B cell (primary cell): Measurements from ENCODE around the gene C12orf60. TPM values are rescaled to one million over a fixed set of nuclear protein-coding genes. Genes with fewer than 3 reads are reported as not detected.
"Not testable (repeated sequence)": the region's sequence is repeated elsewhere in the genome, so short reads cannot be mapped to it uniquely, and the experiment has no call there.

Experiments used
- ATAC-seq: fragments of 200-7000 bp; cut with Tn5 transposase; one replicate; pipeline ENCODE4 v1.10.0; 2021; ENCODE audit warnings: low read depth, mild to moderate bottlenecking, moderate number of reproducible peaks, moderate library complexity
- CTCF ChIA-PET: fragments of 350-600 bp; sonication (Branson Sonifier 250); formaldehyde crosslinking; loops from one replicate; lab custom pipeline; 2021; ENCODE audit warnings: antibody characterized with exemption, inconsistent platforms; lab: Charles Lee
- POLR2A ChIA-PET: fragments of 350-600 bp; sonication (Branson Sonifier 250); formaldehyde crosslinking; loops from one replicate; lab custom pipeline; 2021; ENCODE audit warnings: antibody characterized with exemption; lab: Charles Lee
- DNase-seq: peaks from one replicate; pipeline ENCODE4 v3.0.0; 2013
- H2AFZ ChIP-seq: 2 replicates; pipeline ENCODE4 v1.6.1; 2012; ENCODE audit warnings: mild to moderate bottlenecking, low read depth, low read length; ENCODE audit not compliant: insufficient read depth, poor library complexity, severe bottlenecking
- H3K27ac ChIP-seq, 2 donors: 1 replicate in 1 of 2; 2 replicates in 1 of 2; pipeline ENCODE4 v1.5.1; 2012 to 2013; ENCODE audit warnings: low read length in 2 of 2, mild to moderate bottlenecking in 2 of 2, moderate library complexity in 1 of 2
- H3K27me3 ChIP-seq, 4 experiments: fragments of 200-600 bp in 1 of 4; sonication (generic) in 1 of 4; replicated peaks in 1 of 4; 1 replicate in 2 of 4; 2 replicates in 2 of 4; pipeline versions ENCODE4 v1.6.1 to v1.7.0; 2013 to 2016; ENCODE audit warnings: low read length in 3 of 4, mild to moderate bottlenecking in 2 of 4, mixed read lengths in 1 of 4, moderate library complexity in 1 of 4; ENCODE audit not compliant: insufficient read depth in 4 of 4, control insufficient read depth in 3 of 4; ENCODE audit errors: control extremely low read depth in 1 of 4
- H3K36me3 ChIP-seq, 2 experiments: replicated peaks in 1 of 2; 1 replicate in 1 of 2; 2 replicates in 1 of 2; pipeline versions ENCODE4 v1.6.1 to v1.7.1; 2013; ENCODE audit warnings: low read length in 1 of 2; ENCODE audit not compliant: insufficient read depth in 2 of 2, control insufficient read depth in 1 of 2; ENCODE audit errors: control extremely low read depth in 1 of 2, extremely low read depth in 1 of 2
- H3K4me1 ChIP-seq, 2 donors: fragments of 200-600 bp in 1 of 2; sonication (generic) in 1 of 2; 1 replicate in 1 of 2; 2 replicates in 1 of 2; pipeline versions ENCODE4 v1.5.1 to v1.6.1; 2013 to 2017; ENCODE audit warnings: low read length in 2 of 2; ENCODE audit not compliant: control insufficient read depth in 2 of 2, insufficient read depth in 2 of 2
- H3K4me2 ChIP-seq: replicated peaks from 2 replicates; pipeline ENCODE3; 2012; ENCODE audit warnings: mild to moderate bottlenecking, low read depth, low read length; ENCODE audit not compliant: poor library complexity, severe bottlenecking
- H3K4me3 ChIP-seq, 5 experiments: fragments of 200-600 bp in 1 of 5; sonication (generic) in 1 of 5; 1 replicate in 3 of 5; 2 replicates in 2 of 5; pipeline versions ENCODE4 v1.5.1 to v1.7.0; 2011 to 2016; ENCODE audit warnings: low read length in 4 of 5, mild to moderate bottlenecking in 4 of 5, low read depth in 2 of 5, control low read depth in 1 of 5, moderate library complexity in 1 of 5; ENCODE audit not compliant: insufficient read depth in 1 of 5; ENCODE audit errors: control extremely low read depth in 1 of 5, extremely low read depth in 1 of 5
- H3K79me2 ChIP-seq: fragments of 200-600 bp; sonication (generic); one replicate; pipeline ENCODE4 v1.6.0; 2016; ENCODE audit warnings: low read length; ENCODE audit not compliant: control insufficient read depth, insufficient read depth
- H3K9ac ChIP-seq: fragments of 200-600 bp; sonication (generic); 2 replicates; pipeline ENCODE4 v1.6.1; 2017; ENCODE audit warnings: mild to moderate bottlenecking, low read length, moderate library complexity
- H3K9me3 ChIP-seq, 3 donors: one replicate each; pipeline versions ENCODE4 v1.6.1 to v1.7.1; 2013; ENCODE audit warnings: low read length in 2 of 3; ENCODE audit not compliant: control insufficient read depth in 2 of 3, insufficient read depth in 1 of 3; ENCODE audit errors: control extremely low read depth in 1 of 3
- H4K20me1 ChIP-seq: 2 replicates; pipeline ENCODE4 v1.6.0; 2012; ENCODE audit warnings: mild to moderate bottlenecking, low read length; ENCODE audit not compliant: insufficient read depth, control insufficient read depth, poor library complexity, severe bottlenecking
- H3K27ac Mint-ChIP-seq: one replicate; pipeline ENCODE4 v1.8.0; 2021; ENCODE audit warnings: mixed read lengths
- H3K27me3 Mint-ChIP-seq: one replicate; pipeline ENCODE4 v1.8.0; 2021; ENCODE audit warnings: mixed read lengths
- H3K4me1 Mint-ChIP-seq: one replicate; pipeline ENCODE4 v1.8.0; 2021; ENCODE audit warnings: mixed read lengths
- H3K4me3 Mint-ChIP-seq: one replicate; pipeline ENCODE4 v1.8.0; 2021; ENCODE audit warnings: mixed read lengths
- H3K9me3 Mint-ChIP-seq: one replicate; pipeline ENCODE4 v1.8.0; 2022; ENCODE audit warnings: mixed read lengths; ENCODE audit not compliant: insufficient read depth
- EZH2 ChIP-seq: IDR thresholded peaks from 2 replicates; pipeline ENCODE4 v1.6.1; 2012; ENCODE audit warnings: borderline replicate concordance, low read depth, mild to moderate bottlenecking, moderate library complexity, low read length; ENCODE audit not compliant: insufficient read depth, poor library complexity, severe bottlenecking
- WGBS: methylation state at CpG from one replicate; pipeline ENCODE4 v1.1.5; 2013; ENCODE audit warnings: missing lambda C conversion rate; ENCODE audit not compliant: insufficient coverage; 5-methylcytosine and 5-hydroxymethylcytosine counted together
- intact Hi-C: fragments of 100-400 bp; cut with micrococcal nuclease; formaldehyde crosslinking; loops from one replicate; pipeline ENCODE4 v1.10.0; 2022
- polyA plus RNA-seq: library from polyadenylated mRNA; depleted of rRNA; stranded (reverse); fragments of >200 nt; gene quantifications from 2 replicates; pipeline ENCODE4 v1.2.3, GENCODE V29; 2012
- total RNA-seq, 2 donors: library from RNA; stranded (reverse); fragments of 120-200 nt in 1 of 2; gene quantifications; 1 replicate in 1 of 2; 2 replicates in 1 of 2; pipeline versions ENCODE4 v1.2.3 to v1.2.4, GENCODE V29; 2013 to 2022
- TF ChIP-seq, protein P1 (sequence below): fragments of 200-600 bp; IDR thresholded peaks from one replicate; pipeline ENCODE4 v1.8.0; 2022; ENCODE audit warnings: antibody characterized with exemption, mild to moderate bottlenecking

Gene C12orf60
- total and polyA plus RNA-seq, 2 donors (not counting 1 experiment from before 2014, with no cell fraction given) = 0.25 to 1.2 TPM

DNA sequence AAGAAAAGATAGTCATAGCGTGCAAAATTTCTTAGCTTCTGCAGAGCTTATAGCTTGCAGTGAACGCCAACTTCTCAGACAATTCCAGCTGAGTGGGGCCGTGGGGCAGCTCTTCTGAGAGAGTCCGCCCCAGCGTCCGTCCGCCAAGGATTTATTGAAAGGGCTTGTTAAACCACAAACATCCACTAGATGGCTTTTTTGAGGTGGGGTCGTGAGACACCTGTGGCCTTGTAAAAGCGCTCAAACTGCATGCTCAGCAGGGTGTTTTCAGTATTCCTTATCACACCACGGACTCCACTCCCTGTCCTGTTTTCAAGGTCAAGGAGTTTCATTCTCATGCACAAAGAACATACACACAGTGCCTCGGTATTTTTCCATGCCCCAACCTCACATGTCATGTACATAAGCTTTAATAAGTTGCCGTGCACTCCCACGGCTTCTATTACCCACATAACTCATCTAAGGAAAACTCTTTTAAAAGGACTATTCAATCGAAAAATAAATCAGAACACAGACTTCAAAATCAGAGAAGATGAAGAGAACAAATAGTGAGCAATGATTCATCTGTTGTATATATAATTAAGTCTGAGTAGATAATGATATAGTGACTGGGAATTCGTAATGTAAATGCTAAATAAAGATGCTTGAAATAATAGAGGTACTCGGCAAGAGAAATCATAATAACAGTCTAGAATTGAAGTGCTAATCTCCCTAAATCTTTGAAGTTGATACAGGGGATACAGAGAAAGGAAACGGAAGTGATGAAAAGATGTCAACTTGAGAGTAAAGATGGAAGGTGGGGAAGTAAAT, 46.9 kb upstream of the C12orf60 start:
- WGBS = 55% methylated on average over 8 of the region's 17 CpGs
- Mint-ChIP-seq H3K4me3 (no peak overlapping the region), H3K27ac (no peak overlapping the region), H3K27me3 (no peaks in the 10 kb centered on the region), H3K4me1 (peaks cover 12% of the 10 kb centered on the region), H3K9me3 (peaks cover 3% of the 10 kb centered on the region)
- Histone ChIP-seq H3K27me3 (no peaks in the 10 kb centered on the region), H3K36me3 (peaks cover 0 to under 1% of the 10 kb centered on the region in 2 experiments), H2AFZ (no peak overlapping the region), H3K4me3 (no peak overlapping the region), H3K9ac (no peak overlapping the region), H3K27ac (no peak overlapping the region), H3K4me1 (no peaks in the 10 kb centered on the region), H3K4me2 (no peak overlapping the region), H3K9me3 (peaks cover 0 to 11% (median 0%) of the 10 kb centered on the region in 3 donors), H3K79me2 (peaks cover 3% of the 10 kb centered on the region), H4K20me1 (no peaks in the 10 kb centered on the region)
- ATAC-seq (no peak), DNase-seq (peak; percentile 36)
- TF ChIP-seq EZH2 = no peak
- TF ChIP-seq, protein P1, sequence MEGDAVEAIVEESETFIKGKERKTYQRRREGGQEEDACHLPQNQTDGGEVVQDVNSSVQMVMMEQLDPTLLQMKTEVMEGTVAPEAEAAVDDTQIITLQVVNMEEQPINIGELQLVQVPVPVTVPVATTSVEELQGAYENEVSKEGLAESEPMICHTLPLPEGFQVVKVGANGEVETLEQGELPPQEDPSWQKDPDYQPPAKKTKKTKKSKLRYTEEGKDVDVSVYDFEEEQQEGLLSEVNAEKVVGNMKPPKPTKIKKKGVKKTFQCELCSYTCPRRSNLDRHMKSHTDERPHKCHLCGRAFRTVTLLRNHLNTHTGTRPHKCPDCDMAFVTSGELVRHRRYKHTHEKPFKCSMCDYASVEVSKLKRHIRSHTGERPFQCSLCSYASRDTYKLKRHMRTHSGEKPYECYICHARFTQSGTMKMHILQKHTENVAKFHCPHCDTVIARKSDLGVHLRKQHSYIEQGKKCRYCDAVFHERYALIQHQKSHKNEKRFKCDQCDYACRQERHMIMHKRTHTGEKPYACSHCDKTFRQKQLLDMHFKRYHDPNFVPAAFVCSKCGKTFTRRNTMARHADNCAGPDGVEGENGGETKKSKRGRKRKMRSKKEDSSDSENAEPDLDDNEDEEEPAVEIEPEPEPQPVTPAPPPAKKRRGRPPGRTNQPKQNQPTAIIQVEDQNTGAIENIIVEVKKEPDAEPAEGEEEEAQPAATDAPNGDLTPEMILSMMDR = peak; percentile 24
- intact Hi-C loops = no loop called here
- ChIA-PET CTCF (interaction anchor here (0.6 to 1.5 kb wide), 5 partner anchors 15 to 239 kb away, joined by 3 to 5 read pairs (median 3); no protein-coding TSS in a partner anchor), POLR2A (no interaction called here)

DNA sequence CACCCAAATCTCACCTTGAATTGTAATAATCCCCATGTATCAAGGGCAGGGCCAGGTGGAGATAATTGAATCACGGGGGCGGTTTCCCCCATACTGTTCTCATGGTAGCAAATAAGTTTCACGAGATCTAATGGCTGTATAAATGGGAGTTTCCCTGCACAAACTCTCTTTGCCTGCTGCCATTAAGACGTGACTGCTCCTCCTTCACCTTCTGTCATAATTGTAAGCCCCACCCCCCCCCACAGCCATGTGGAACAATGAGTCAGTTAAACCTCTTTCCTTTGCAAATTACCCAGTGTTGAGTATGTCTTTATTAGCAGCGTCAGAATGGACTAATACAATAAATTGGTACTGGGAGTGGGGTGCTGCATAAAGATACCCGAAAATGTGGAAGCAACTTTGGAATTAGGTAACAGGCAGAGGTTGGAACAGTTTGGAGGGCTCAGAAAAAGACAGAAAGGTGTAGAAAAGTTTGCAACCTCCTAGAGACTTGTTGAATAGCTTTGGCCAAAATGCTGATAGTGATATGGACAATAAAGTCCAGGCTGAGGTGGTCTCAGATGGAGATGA, 43.7 kb upstream of the C12orf60 start:
- CTCF ChIA-PET, H3K79me2 ChIP-seq, H3K4me1 ChIP-seq, ATAC-seq, H3K4me3 ChIP-seq, H4K20me1 ChIP-seq, H3K27me3 Mint-ChIP-seq, H3K27me3 ChIP-seq, H3K4me2 ChIP-seq, POLR2A ChIA-PET, H2AFZ ChIP-seq, DNase-seq, H3K27ac Mint-ChIP-seq, H3K4me3 Mint-ChIP-seq, H3K27ac ChIP-seq, H3K9me3 Mint-ChIP-seq, H3K36me3 ChIP-seq, H3K9ac ChIP-seq, intact Hi-C loops: not testable (repeated sequence)
- H3K4me1 Mint-ChIP-seq = peaks cover 20% of the 10 kb centered on the region
- 96% methylated on average over 2 of the region's 6 CpGs for WGBS
- H3K9me3 ChIP-seq = peaks cover 1 to 15% (median 2%) of the 10 kb centered on the region in 3 donors
